Caco-2 (cell line): ENCODE measurements around the gene AGAP1. TPM values are rescaled to one million over a fixed set of nuclear protein-coding genes. Genes with fewer than 3 reads are reported as not detected.

Source experiments
- BruUV-seq: library from RNA; stranded (reverse); fragments of 400-500 nt; replicated peaks from 2 replicates; lab custom pipeline; 2021; lab: Mats Ljungman, UMichigan
- CTCF ChIA-PET: fragments of 300-600 bp; sonication (Branson Sonifier 250); formaldehyde crosslinking; loops from one replicate; lab custom pipeline; 2022; ENCODE audit warnings: antibody characterized with exemption; lab: Charles Lee
- POLR2A ChIA-PET: fragments of 300-600 bp; sonication (Branson Sonifier 250); formaldehyde crosslinking; loops from one replicate; lab custom pipeline; 2022; ENCODE audit warnings: antibody characterized with exemption; lab: Charles Lee
- DNase-seq, 2 experiments: peaks; one replicate each; pipeline versions ENCODE4 v3.0.0 to v3.0.0-alpha.2; 2020 to 2022
- H3K27me3 ChIP-seq: replicated peaks from 2 replicates; pipeline ENCODE4 v1.6.0; 2011; ENCODE audit warnings: low read length; ENCODE audit not compliant: control insufficient read depth, insufficient read depth
- H3K36me3 ChIP-seq: 2 replicates; pipeline ENCODE4 v1.5.1; 2011; ENCODE audit warnings: low read length; ENCODE audit not compliant: control insufficient read depth, insufficient read depth
- H3K4me1 ChIP-seq: fragments of 250-450 bp; sonication (Bioruptor Pico); 2 replicates; pipeline ENCODE4 v1.5.1; 2020; ENCODE audit warnings: mild to moderate bottlenecking
- H3K4me3 ChIP-seq: 2 replicates; pipeline ENCODE4 v1.5.1; 2011; ENCODE audit warnings: low read depth, mild to moderate bottlenecking, control low read depth, low read length
- H3K9me3 ChIP-seq: fragments of 250-450 bp; sonication (Bioruptor Pico); 2 replicates; pipeline ENCODE4 v1.5.1; 2020; ENCODE audit warnings: mild to moderate bottlenecking, moderate library complexity
- H3K27ac Mint-ChIP-seq: one replicate; pipeline ENCODE4 v1.8.0; 2022; ENCODE audit warnings: mixed read lengths; ENCODE audit not compliant: unreplicated experiment
- H3K27me3 Mint-ChIP-seq: one replicate; pipeline ENCODE4 v1.8.0; 2022; ENCODE audit warnings: mixed read lengths; ENCODE audit not compliant: insufficient read depth, unreplicated experiment
- H3K36me3 Mint-ChIP-seq: one replicate; pipeline ENCODE4 v1.8.0; 2022; ENCODE audit warnings: mild to moderate bottlenecking, mixed read lengths; ENCODE audit not compliant: insufficient read depth, unreplicated experiment
- H3K4me1 Mint-ChIP-seq: one replicate; pipeline ENCODE4 v1.8.0; 2022; ENCODE audit warnings: low read depth, mixed read lengths; ENCODE audit not compliant: unreplicated experiment
- H3K4me3 Mint-ChIP-seq: one replicate; pipeline ENCODE4 v1.8.0; 2022; ENCODE audit warnings: mild to moderate bottlenecking, moderate library complexity, mixed read lengths; ENCODE audit not compliant: unreplicated experiment
- H3K9me3 Mint-ChIP-seq: one replicate; pipeline ENCODE4 v1.8.0; 2022; ENCODE audit warnings: mixed read lengths; ENCODE audit not compliant: unreplicated experiment
- intact Hi-C: fragments of 100-400 bp; cut with micrococcal nuclease; formaldehyde crosslinking; loops from one replicate; pipeline ENCODE4 v1.10.0; 2022; ENCODE audit not compliant: unreplicated experiment
- total RNA-seq: library from RNA; stranded (reverse); gene quantifications from 2 replicates; pipeline ENCODE4 v1.2.3, GENCODE V29; 2022
- TF ChIP-seq, protein P1 (sequence below), 2 experiments: fragments of 200-600 bp in 1 of 2; IDR thresholded peaks; 1 replicate in 1 of 2; 2 replicates in 1 of 2; pipeline versions ENCODE4 v1.5.1 to v1.8.0; 2011 to 2022; ENCODE audit warnings: antibody characterized with exemption in 1 of 2, control low read depth in 1 of 2, inconsistent platforms in 1 of 2, low read depth in 1 of 2, low read length in 1 of 2, mild to moderate bottlenecking in 1 of 2, moderate library complexity in 1 of 2; ENCODE audit not compliant: insufficient read depth in 1 of 2, severe bottlenecking in 1 of 2, unreplicated experiment in 1 of 2

AGAP1 gene
- total RNA-seq, 1 experiment from 2014 or later = 41.7 TPM

DNA sequence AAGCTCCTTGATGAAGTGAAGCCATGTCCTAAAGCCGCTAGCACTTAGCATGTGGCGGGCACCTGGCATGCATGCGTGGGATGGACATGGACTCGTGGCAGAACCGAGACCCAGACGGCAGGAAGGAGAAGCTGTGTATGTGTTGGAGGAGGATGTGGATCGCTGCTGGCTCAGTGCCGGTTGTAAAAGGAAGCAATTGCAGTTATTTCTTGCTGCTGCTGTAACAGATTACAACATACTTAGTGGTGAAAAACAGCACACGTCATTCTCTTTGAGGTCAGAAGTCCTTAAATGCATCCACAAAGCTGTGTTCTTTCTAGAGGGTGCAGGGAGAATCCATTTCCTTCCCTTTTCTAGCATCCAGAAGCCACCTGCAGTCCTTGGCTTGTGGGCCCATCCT is 74.6 kb downstream of the AGAP1 start:
- no peak for DNase-seq
- Histone ChIP-seq H3K9me3 (no peaks in the 10 kb centered on the region), H3K27me3 (no peaks in the 10 kb centered on the region), H3K4me1 (peaks cover 23% of the 10 kb centered on the region), H3K4me3 (no peak overlapping the region), H3K36me3 (no peaks in the 10 kb centered on the region)
- Mint-ChIP-seq H3K4me1 (peaks cover 17% of the 10 kb centered on the region), H3K27me3 (no peaks in the 10 kb centered on the region), H3K4me3 (no peak overlapping the region), H3K27ac (peak overlapping the region; percentile 79), H3K9me3 (no peaks in the 10 kb centered on the region), H3K36me3 (peaks cover 12% of the 10 kb centered on the region)
- no TSS peak for BruUV-seq
- CTCF ChIA-PET = no interaction called here
- intact Hi-C loops = no loop called here
- POLR2A ChIA-PET = no interaction called here
- TF ChIP-seq, protein P1, sequence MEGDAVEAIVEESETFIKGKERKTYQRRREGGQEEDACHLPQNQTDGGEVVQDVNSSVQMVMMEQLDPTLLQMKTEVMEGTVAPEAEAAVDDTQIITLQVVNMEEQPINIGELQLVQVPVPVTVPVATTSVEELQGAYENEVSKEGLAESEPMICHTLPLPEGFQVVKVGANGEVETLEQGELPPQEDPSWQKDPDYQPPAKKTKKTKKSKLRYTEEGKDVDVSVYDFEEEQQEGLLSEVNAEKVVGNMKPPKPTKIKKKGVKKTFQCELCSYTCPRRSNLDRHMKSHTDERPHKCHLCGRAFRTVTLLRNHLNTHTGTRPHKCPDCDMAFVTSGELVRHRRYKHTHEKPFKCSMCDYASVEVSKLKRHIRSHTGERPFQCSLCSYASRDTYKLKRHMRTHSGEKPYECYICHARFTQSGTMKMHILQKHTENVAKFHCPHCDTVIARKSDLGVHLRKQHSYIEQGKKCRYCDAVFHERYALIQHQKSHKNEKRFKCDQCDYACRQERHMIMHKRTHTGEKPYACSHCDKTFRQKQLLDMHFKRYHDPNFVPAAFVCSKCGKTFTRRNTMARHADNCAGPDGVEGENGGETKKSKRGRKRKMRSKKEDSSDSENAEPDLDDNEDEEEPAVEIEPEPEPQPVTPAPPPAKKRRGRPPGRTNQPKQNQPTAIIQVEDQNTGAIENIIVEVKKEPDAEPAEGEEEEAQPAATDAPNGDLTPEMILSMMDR (IDR thresholded peaks at IDR 0.05; ENCODE audit: insufficient read depth in 1 of 2, low read depth in 1 of 2, low read length in 1 of 2, severe bottlenecking in 1 of 2, unreplicated experiment in 1 of 2) = no peak

DNA sequence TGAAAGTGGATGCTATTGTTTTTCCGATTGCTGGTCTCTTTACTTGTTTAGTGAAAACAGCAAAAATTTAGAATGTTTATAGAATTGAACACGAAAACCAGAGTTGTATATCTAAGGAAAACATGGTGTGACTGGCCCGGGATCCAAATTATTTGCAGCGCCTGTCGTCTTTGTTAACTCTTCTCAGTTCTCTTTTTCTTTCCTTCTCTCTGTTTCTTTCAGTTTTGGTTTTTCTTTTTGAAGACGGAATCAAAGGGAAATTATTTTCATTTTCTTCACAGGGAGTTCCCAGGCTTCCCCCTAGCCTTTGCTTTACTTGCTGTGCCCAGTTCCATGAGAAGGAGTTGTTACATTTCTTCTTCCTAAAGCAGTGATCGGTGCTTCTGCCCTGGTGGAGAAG is 76.0 kb downstream of the AGAP1 start:
- no peaks in the 10 kb centered on the region for H3K27me3 Mint-ChIP-seq
- Histone ChIP-seq H3K36me3 (no peaks in the 10 kb centered on the region), H3K4me3 (no peak overlapping the region), H3K27me3 (no peaks in the 10 kb centered on the region), H3K4me1 (peaks cover 23% of the 10 kb centered on the region), H3K9me3 (no peaks in the 10 kb centered on the region)
- intact Hi-C loops = no loop called here
- H3K4me3 Mint-ChIP-seq = peak overlapping the region; percentile 56
- H3K9me3 Mint-ChIP-seq = no peaks in the 10 kb centered on the region
- peaks cover 12% of the 10 kb centered on the region for H3K36me3 Mint-ChIP-seq
- H3K4me1 Mint-ChIP-seq = peaks cover 20% of the 10 kb centered on the region
- DNase-seq = no peak
- ChIA-PET POLR2A (no interaction called here), CTCF (no interaction called here)
- peak overlapping the region; percentile 86 for H3K27ac Mint-ChIP-seq
- TF ChIP-seq, protein P1 (IDR thresholded peaks at IDR 0.05; ENCODE audit: insufficient read depth in 1 of 2, low read depth in 1 of 2, low read length in 1 of 2, severe bottlenecking in 1 of 2, unreplicated experiment in 1 of 2) = no peak
- no TSS peak for BruUV-seq

DNA sequence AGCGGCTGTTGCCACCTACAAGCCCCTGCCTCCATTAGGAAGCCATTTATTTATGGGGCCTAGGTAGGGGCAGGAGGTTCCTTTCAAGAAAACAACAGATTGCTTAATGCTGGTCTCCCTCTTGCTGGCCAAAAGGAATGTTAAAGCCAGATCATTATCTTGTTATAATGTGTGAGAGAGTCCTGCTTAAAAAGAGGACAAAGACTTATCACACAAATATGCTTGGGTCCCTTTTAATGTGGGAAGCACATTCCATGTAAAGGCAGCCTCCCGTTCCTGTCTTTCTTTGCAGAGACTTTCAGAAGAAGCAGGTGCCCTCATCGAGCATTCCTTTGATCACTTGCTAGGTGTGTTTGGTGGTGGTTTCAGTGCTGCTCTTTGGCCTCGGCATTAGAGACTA is 76.4 kb downstream of the AGAP1 start:
- DNase-seq = peak; percentile 53 to 68
- BruUV-seq = no TSS peak

More for the DNA sequence above, 76.4 kb downstream of the AGAP1 start:
- Mint-ChIP-seq H3K36me3 (peaks cover 12% of the 10 kb centered on the region), H3K4me1 (peaks cover 20% of the 10 kb centered on the region), H3K27ac (peak overlapping the region; percentile 86), H3K4me3 (peak overlapping the region; percentile 56), H3K9me3 (no peaks in the 10 kb centered on the region), H3K27me3 (no peaks in the 10 kb centered on the region)
- ChIA-PET CTCF (no interaction called here), POLR2A (no interaction called here)
- no peaks in the 10 kb centered on the region for H3K9me3 ChIP-seq
- peaks cover 23% of the 10 kb centered on the region for H3K4me1 ChIP-seq
- H3K27me3 ChIP-seq = no peaks in the 10 kb centered on the region
- intact Hi-C loops = no loop called here
- H3K36me3 ChIP-seq = no peaks in the 10 kb centered on the region
- no peak overlapping the region for H3K4me3 ChIP-seq
- TF ChIP-seq, protein P1 (IDR thresholded peaks at IDR 0.05; ENCODE audit: insufficient read depth in 1 of 2, low read depth in 1 of 2, low read length in 1 of 2, severe bottlenecking in 1 of 2, unreplicated experiment in 1 of 2) = no peak
